ENCODE results near the gene PPARA. TPM values are rescaled to one million over a fixed set of nuclear protein-coding genes. Genes with fewer than 3 reads are reported as not detected.

The PPARA gene
- total and polyA plus RNA-seq, 2 of the 4 experiments (the other 2 are of a cell fraction), result 3.1 to 7.0 TPM

DNA sequence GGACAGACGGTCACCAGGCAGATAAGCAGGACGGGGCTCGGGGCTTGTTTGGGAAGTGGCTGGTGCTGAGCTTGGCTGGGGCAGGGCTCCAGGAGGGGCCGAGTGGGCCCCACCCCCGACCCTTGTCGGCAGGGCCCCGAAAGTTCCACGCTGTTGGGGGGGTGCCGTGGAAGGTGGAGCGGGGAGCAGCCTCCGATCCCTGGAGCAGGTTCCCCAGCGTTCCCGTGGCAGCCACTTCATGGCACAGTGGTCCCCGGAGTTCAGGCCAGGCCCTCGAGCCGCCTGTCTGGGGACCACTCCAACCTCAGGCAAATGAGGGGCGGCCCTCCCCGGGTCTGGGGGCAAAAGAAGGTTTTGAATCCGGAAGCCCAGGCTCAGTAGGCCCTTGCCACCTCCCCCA lies 46.7 kb upstream of the PPARA start:
- no peak overlapping the region for H2AFZ ChIP-seq (replicated peaks; ENCODE audit: low read length, poor library complexity)
- no peak overlapping the region for H3K4me2 ChIP-seq (ENCODE audit: low read depth, low read length)

More for the DNA sequence above, 46.7 kb upstream of the PPARA start:
- H3K27me3 ChIP-seq (ENCODE audit: control insufficient read depth, insufficient read depth, low read length), result no peaks in the 10 kb centered on the region
- no peak for DNase-seq
- H4K91ac ChIP-seq (ENCODE audit: insufficient read depth, low read depth, low read length), result no peak overlapping the region
- ChIA-PET POLR2A (ENCODE audit: unreplicated experiment) (no interaction called here), CTCF (no interaction called here)
- no peaks in the 10 kb centered on the region for H3K9me3 ChIP-seq (ENCODE audit: control insufficient read depth, insufficient read depth, low read length)
- no peak for ATAC-seq (ENCODE audit: low read depth)
- intact Hi-C loops (cut with micrococcal nuclease) (no loop called here), in situ Hi-C loops (cut with MboI; ENCODE audit: low sequenced_read_pairs) (no loop called here), dilution Hi-C loops (cut with HindIII; ENCODE audit: low sequenced_read_pairs, unreplicated experiment) (no loop called here)
- 0 out of 2 replicates have a peak, but pooled peaks cover under 1% of the 10 kb centered on the region for H3K9me1 ChIP-seq (ENCODE audit: insufficient read depth, low read length)
- H3K56ac ChIP-seq (ENCODE audit: extremely low read depth, insufficient read depth, low read length), result no peak overlapping the region
- H4K8ac ChIP-seq (ENCODE audit: low read depth in 2 of 2, low read length in 2 of 2), result no peak overlapping the region
- no TSS peak for BruUV-seq (replicated peaks)
- peaks cover 70% of the 10 kb centered on the region for H3K36me3 ChIP-seq (ENCODE audit: control insufficient read depth, insufficient read depth, low read length)
- peaks cover 26% of the 10 kb centered on the region for H3K4me1 ChIP-seq (ENCODE audit: control insufficient read depth, insufficient read depth, low read length)
- no peak overlapping the region for H3K4ac ChIP-seq (ENCODE audit: low read depth, low read length)
- TF ChIP-seq MXI1 (IDR thresholded peaks at IDR 0.05; ENCODE audit: borderline replicate concordance, low read depth, low read length), result no peak
- TF ChIP-seq, protein P1, sequence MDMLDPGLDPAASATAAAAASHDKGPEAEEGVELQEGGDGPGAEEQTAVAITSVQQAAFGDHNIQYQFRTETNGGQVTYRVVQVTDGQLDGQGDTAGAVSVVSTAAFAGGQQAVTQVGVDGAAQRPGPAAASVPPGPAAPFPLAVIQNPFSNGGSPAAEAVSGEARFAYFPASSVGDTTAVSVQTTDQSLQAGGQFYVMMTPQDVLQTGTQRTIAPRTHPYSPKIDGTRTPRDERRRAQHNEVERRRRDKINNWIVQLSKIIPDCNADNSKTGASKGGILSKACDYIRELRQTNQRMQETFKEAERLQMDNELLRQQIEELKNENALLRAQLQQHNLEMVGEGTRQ (IDR thresholded peaks at IDR 0.05; ENCODE audit: low read depth, low read length), result no peak
- TF ChIP-seq POLR2A (IDR thresholded peaks at IDR 0.05; ENCODE audit: low read depth, low read length), result no peak
- no peak for TF ChIP-seq CHD1 (IDR thresholded peaks at IDR 0.05; ENCODE audit: low read depth, low read length)
- TF ChIP-seq, protein P2, sequence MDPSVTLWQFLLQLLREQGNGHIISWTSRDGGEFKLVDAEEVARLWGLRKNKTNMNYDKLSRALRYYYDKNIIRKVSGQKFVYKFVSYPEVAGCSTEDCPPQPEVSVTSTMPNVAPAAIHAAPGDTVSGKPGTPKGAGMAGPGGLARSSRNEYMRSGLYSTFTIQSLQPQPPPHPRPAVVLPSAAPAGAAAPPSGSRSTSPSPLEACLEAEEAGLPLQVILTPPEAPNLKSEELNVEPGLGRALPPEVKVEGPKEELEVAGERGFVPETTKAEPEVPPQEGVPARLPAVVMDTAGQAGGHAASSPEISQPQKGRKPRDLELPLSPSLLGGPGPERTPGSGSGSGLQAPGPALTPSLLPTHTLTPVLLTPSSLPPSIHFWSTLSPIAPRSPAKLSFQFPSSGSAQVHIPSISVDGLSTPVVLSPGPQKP (IDR thresholded peaks at IDR 0.05; ENCODE audit: borderline replicate concordance, low read depth, low read length), result no peak
- no peak overlapping the region for H3K14ac ChIP-seq (replicated peaks; ENCODE audit: low read depth, low read length)
- no peak overlapping the region for H3K4me3 ChIP-seq (ENCODE audit: insufficient read depth, low read depth, low read length)
- no peak overlapping the region for H2BK15ac ChIP-seq (ENCODE audit: low read depth, low read length)
- no peak overlapping the region for H2BK5ac ChIP-seq (ENCODE audit: low read depth, low read length, poor library complexity, severe bottlenecking)
- H3K18ac ChIP-seq (ENCODE audit: low read depth, low read length), result no peak overlapping the region
- H3K27ac ChIP-seq (ENCODE audit: insufficient read depth, low read length), result no peak overlapping the region
- no peak overlapping the region for H3K9ac ChIP-seq (ENCODE audit: low read depth, low read length)
- H4K5ac ChIP-seq (ENCODE audit: low read depth, low read length), result no peak overlapping the region
- no peak overlapping the region for H3K23ac ChIP-seq (ENCODE audit: low read depth, low read length)
- H3K79me1 ChIP-seq (ENCODE audit: low read depth in 1 of 2, low read length in 2 of 2), result peaks cover 31 to 81% of the 10 kb centered on the region in 2 experiments
- no peak overlapping the region for H2BK20ac ChIP-seq (ENCODE audit: low read depth, low read length)
- 87% methylated on average over 14 of the region's 19 CpGs; no CpG with 5 or more reads in 1 of the 2 experiments for WGBS, 2 experiments (ENCODE audit: extremely low coverage in 2 of 2, insufficient read length in 1 of 2)
- H2BK120ac ChIP-seq (ENCODE audit: low read depth, low read length), result no peak overlapping the region
- peaks cover 36% of the 10 kb centered on the region for H4K20me1 ChIP-seq (ENCODE audit: insufficient read depth, low read length)
- no peak overlapping the region for H2AK9ac ChIP-seq (replicated peaks; ENCODE audit: low read depth, low read length, poor library complexity)
- no peak overlapping the region for H2AK5ac ChIP-seq (ENCODE audit: low read depth, low read length)

All from IMR-90 (cell line).